ENCODE data around the gene AGRP. TPM values are rescaled to one million over a fixed set of nuclear protein-coding genes. Genes with fewer than 3 reads are reported as not detected.
A peak's percentile ranks its signal among the peaks of the same experiment; 100 is the strongest.

Gene AGRP
- total RNA-seq, 2 donors from 2014 or later: not detected

- DNase-seq (ENCODE audit: low spot score): no peak
- intact Hi-C loops (cut with DNase I): no loop called here
These were observed 13.0 kb downstream of the AGRP start for GRCh38 chr16:67470359-67470758.

- intact Hi-C loops (cut with DNase I): no loop called here
- no peak for DNase-seq (ENCODE audit: low spot score)
These were observed 14.6 kb downstream of the AGRP start for GRCh38 chr16:67468731-67469130.

- intact Hi-C loops (cut with DNase I): no loop called here
- no peak for DNase-seq (ENCODE audit: low spot score)
These were observed 16.8 kb downstream of the AGRP start for GRCh38 chr16:67466581-67466980.

- DNase-seq (ENCODE audit: low spot score): no peak
- intact Hi-C loops (cut with DNase I): loop anchor here (2.0 to 5.0 kb wide), 2 partner anchors 37 to 40 kb away; no protein-coding TSS in a partner anchor
These were observed 18.8 kb downstream of the AGRP start for GRCh38 chr16:67464565-67464964.

GRCh38 chr16:67463691-67464090, 19.7 kb downstream of the AGRP start:
- no peak for DNase-seq (ENCODE audit: low spot score)
- intact Hi-C loops (cut with DNase I): loop anchor here (2.0 to 5.0 kb wide), 2 partner anchors 36 to 39 kb away; no protein-coding TSS in a partner anchor

GRCh38 chr16:67463059-67463458, 20.3 kb downstream of the AGRP start:
- intact Hi-C loops (cut with DNase I): loop anchor here in 1 of 2 donors (5.0 kb wide), 1 partner anchor 36 kb away; no protein-coding TSS in a partner anchor
- DNase-seq (ENCODE audit: low spot score): no peak

- DNase-seq (ENCODE audit: low spot score): no peak
- intact Hi-C loops (cut with DNase I): loop anchor here in 1 of 2 donors (5.0 kb wide), 1 partner anchor 35 kb away; no protein-coding TSS in a partner anchor
These were observed 21.1 kb downstream of the AGRP start for GRCh38 chr16:67462279-67462655.

- DNase-seq (ENCODE audit: low spot score): no peak
- intact Hi-C loops (cut with DNase I): loop anchor here in 1 of 2 donors (5.0 kb wide), 1 partner anchor 34 kb away; no protein-coding TSS in a partner anchor
These were observed 21.6 kb downstream of the AGRP start for GRCh38 chr16:67461600-67462278.

GRCh38 chr16:67460961-67461360, 22.4 kb downstream of the AGRP start:
- intact Hi-C loops (cut with DNase I): loop anchor here in 1 of 2 donors (5.0 kb wide), 1 partner anchor 34 kb away; no protein-coding TSS in a partner anchor

GRCh38 chr16:67460168-67460567, 23.2 kb downstream of the AGRP start:
- DNase-seq (ENCODE audit: low spot score): no peak

More at GRCh38 chr16:67460961-67461360, 22.4 kb downstream of the AGRP start:
- no peak for DNase-seq (ENCODE audit: low spot score)

GRCh38 chr16:67459861-67460150, 23.5 kb downstream of the AGRP start:
- intact Hi-C loops (cut with DNase I): loop anchor here in 1 of 2 donors (5.0 kb wide), 1 partner anchor 33 kb away; no protein-coding TSS in a partner anchor
- no peak for DNase-seq (ENCODE audit: low spot score)

More at GRCh38 chr16:67460168-67460567, 23.2 kb downstream of the AGRP start:
- intact Hi-C loops (cut with DNase I): loop anchor here in 1 of 2 donors (5.0 kb wide), 1 partner anchor 33 kb away; no protein-coding TSS in a partner anchor

- no peak for DNase-seq (ENCODE audit: low spot score)
- intact Hi-C loops (cut with DNase I): no loop called here
These were observed 24.1 kb downstream of the AGRP start for GRCh38 chr16:67459066-67459860.

GRCh38 chr16:67458121-67458641, 25.2 kb downstream of the AGRP start:
- DNase-seq (ENCODE audit: low spot score): no peak
- intact Hi-C loops (cut with DNase I): no loop called here

GRCh38 chr16:67457611-67458010, 25.7 kb downstream of the AGRP start:
- intact Hi-C loops (cut with DNase I): no loop called here
- DNase-seq (ENCODE audit: low spot score): no peak

- intact Hi-C loops (cut with DNase I): no loop called here
- peak; percentile 92 for DNase-seq (ENCODE audit: low spot score)
These were observed 26.8 kb downstream of the AGRP start for GRCh38 chr16:67456391-67457081.

GRCh38 chr16:67454852-67455251, 28.5 kb downstream of the AGRP start:
- no peak for DNase-seq (ENCODE audit: low spot score)

GRCh38 chr16:67454104-67454503, 29.2 kb downstream of the AGRP start:
- DNase-seq (ENCODE audit: low spot score): no peak
- intact Hi-C loops (cut with DNase I): no loop called here

More at GRCh38 chr16:67454852-67455251, 28.5 kb downstream of the AGRP start:
- intact Hi-C loops (cut with DNase I): no loop called here

- no peak for DNase-seq (ENCODE audit: low spot score)
- intact Hi-C loops (cut with DNase I): no loop called here
These were observed 31.5 kb downstream of the AGRP start for GRCh38 chr16:67451704-67452435.

All from posterior vena cava (tissue), 2 donors.